ENCODE data around the gene ZMAT3. TPM values are rescaled to one million over a fixed set of nuclear protein-coding genes. Genes with fewer than 3 reads are reported as not detected.
"Not testable (repeated sequence)": the region's sequence is repeated elsewhere in the genome, so short reads cannot be mapped to it uniquely, and the experiment has no call there.

ZMAT3 gene
- total RNA-seq, 1 donor from 2014 or later: 48.0 TPM

DNA sequence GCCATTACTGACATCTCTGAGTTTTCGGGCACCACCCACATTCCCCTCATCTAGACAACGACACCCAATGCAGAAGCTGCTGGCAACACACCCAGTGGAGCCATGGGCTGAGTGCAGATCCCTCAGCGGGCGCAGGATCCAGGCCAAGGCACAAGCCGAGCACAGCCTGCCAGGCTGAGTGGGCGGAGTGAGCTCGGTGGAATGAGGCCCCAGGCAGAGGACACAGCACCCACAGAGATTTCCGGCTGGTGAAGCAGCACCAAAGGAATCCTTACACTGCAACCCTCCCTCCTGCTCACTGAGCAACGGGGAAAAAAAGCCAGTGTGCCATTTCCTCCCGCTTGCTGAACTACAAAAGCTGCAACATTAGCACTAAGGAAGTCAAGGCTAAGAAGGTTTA, 34.3 kb downstream of the ZMAT3 start:
- Mint-ChIP-seq H3K36me3 (peaks cover 45% of the 10 kb centered on the region), H3K4me3 (no peak overlapping the region)

DNA sequence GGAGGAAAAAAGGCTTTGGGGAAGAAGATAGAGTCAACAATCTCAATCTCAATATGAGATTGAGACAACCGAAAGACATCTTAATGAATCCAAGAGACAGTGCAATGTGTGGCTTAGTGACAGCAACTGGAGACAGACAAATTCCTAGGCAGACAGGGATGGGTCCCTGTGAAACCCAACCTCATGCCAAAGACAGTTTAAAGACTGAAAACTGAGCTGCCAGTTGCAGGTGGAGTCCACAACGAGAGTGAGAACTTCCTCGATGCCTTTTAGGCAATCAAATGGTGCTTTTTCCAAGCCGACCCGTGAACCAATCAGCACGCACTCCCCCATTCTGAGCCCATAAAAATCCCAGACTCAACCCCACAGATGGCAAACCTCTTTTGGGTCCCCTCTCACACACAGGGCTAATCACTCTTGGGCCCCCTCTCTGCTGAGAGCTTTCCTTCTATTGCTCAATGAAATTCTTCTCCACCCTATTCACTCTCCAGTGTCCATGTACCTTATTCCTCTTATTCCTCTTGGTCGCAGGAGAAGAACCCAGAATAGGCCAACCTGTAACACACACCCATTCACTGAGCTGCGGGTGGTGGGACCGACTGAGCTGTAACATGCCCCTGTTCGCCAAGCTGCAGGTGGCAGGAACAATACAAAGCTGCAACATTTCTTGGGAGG, 34.8 kb downstream of the ZMAT3 start:
- H3K4me3 Mint-ChIP-seq: no peak overlapping the region
- DNase-seq (ENCODE audit: low spot score in 2 of 2, unreplicated experiment in 2 of 2): no peak
- peaks cover 5% of the 10 kb centered on the region for H3K4me1 Mint-ChIP-seq
- peaks cover 42% of the 10 kb centered on the region for H3K36me3 Mint-ChIP-seq
- TF ChIP-seq, protein P1, sequence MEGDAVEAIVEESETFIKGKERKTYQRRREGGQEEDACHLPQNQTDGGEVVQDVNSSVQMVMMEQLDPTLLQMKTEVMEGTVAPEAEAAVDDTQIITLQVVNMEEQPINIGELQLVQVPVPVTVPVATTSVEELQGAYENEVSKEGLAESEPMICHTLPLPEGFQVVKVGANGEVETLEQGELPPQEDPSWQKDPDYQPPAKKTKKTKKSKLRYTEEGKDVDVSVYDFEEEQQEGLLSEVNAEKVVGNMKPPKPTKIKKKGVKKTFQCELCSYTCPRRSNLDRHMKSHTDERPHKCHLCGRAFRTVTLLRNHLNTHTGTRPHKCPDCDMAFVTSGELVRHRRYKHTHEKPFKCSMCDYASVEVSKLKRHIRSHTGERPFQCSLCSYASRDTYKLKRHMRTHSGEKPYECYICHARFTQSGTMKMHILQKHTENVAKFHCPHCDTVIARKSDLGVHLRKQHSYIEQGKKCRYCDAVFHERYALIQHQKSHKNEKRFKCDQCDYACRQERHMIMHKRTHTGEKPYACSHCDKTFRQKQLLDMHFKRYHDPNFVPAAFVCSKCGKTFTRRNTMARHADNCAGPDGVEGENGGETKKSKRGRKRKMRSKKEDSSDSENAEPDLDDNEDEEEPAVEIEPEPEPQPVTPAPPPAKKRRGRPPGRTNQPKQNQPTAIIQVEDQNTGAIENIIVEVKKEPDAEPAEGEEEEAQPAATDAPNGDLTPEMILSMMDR (IDR thresholded peaks at IDR 0.05; ENCODE audit: unreplicated experiment): no peak
- H3K9me3 Mint-ChIP-seq: peaks cover 20% of the 10 kb centered on the region
- no peak overlapping the region for H3K27ac Mint-ChIP-seq
- H3K27me3 Mint-ChIP-seq (ENCODE audit: low read depth): no peaks in the 10 kb centered on the region

More for the DNA sequence above, 34.3 kb downstream of the ZMAT3 start:
- Mint-ChIP-seq H3K4me1 (peaks cover 5% of the 10 kb centered on the region), H3K9me3 (peaks cover 20% of the 10 kb centered on the region), H3K27me3 (ENCODE audit: low read depth) (no peaks in the 10 kb centered on the region), H3K27ac (no peak overlapping the region)
- DNase-seq (ENCODE audit: low spot score in 2 of 2, unreplicated experiment in 2 of 2): no peak
- TF ChIP-seq, protein P1 (IDR thresholded peaks at IDR 0.05; ENCODE audit: unreplicated experiment): no peak

GRCh38 chr3:179036226-179036625, 35.4 kb downstream of the ZMAT3 start:
- TF ChIP-seq, protein P1 (IDR thresholded peaks at IDR 0.05; ENCODE audit: unreplicated experiment): no peak
- Mint-ChIP-seq H3K4me3 (no peak overlapping the region), H3K9me3 (peaks cover 14% of the 10 kb centered on the region), H3K27ac (no peak overlapping the region), H3K27me3 (ENCODE audit: low read depth) (no peaks in the 10 kb centered on the region), H3K4me1 (peaks cover 5% of the 10 kb centered on the region), H3K36me3 (peaks cover 39% of the 10 kb centered on the region)
- DNase-seq (ENCODE audit: low spot score in 2 of 2, unreplicated experiment in 2 of 2): no peak

GRCh38 chr3:179035232-179035631, 36.4 kb downstream of the ZMAT3 start:
- H3K4me3 Mint-ChIP-seq: no peak overlapping the region
- no peak for DNase-seq (ENCODE audit: low spot score in 2 of 2, unreplicated experiment in 2 of 2)
- TF ChIP-seq, protein P1 (IDR thresholded peaks at IDR 0.05; ENCODE audit: unreplicated experiment): no peak
- H3K27ac Mint-ChIP-seq: no peak overlapping the region
- H3K36me3 Mint-ChIP-seq: peaks cover 37% of the 10 kb centered on the region
- no peaks in the 10 kb centered on the region for H3K27me3 Mint-ChIP-seq (ENCODE audit: low read depth)
- H3K9me3 Mint-ChIP-seq: peaks cover 5% of the 10 kb centered on the region
- peaks cover 5% of the 10 kb centered on the region for H3K4me1 Mint-ChIP-seq

- not testable (repeated sequence) for H3K27ac Mint-ChIP-seq, H3K4me1 Mint-ChIP-seq
These were observed 38.3 kb downstream of the ZMAT3 start for GRCh38 chr3:179033304-179033657.

DNA sequence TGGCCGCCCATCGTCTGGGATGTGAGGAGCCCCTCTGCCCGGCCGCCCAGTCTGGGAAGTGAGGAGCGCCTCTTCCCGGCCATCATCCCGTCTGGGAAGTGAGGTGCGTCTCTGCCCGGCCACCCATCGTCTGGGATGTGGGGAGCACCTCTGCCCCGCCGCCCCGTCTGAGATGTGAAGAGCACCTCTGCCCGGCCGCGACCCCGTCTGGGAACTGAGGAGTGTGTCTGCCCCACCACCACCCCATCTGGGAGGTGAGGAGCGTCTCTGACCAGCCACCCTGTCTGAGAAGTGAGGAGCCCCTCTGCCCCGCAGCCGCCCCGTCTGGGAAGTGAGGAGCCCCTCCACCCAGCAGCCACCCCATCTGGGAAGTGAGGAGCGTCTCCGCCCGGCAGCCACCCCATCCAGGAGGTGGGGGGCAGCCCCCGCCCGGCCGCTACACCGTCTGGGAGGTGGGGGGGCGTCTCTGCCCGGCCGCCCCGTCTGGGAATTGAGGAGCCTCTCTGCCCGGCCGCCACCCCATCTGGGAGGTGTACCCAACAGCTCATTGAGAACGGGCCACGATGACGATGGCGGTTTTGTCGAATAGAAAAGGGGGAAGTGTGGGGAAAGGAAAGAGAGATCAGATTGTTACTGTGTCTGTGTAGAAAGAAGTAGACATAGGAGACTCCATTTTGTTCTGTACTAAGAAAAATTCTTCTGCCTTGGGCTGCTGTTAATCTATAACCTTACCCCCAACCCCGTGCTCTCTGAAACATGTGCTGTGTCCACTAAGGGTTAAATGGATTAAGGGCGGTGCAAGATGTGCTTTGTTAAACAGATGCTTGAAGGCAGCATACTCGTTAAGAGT, 38.9 kb downstream of the ZMAT3 start:
- not testable (repeated sequence) for DNase-seq (ENCODE audit: low spot score in 2 of 2, unreplicated experiment in 2 of 2); H3K27ac Mint-ChIP-seq; H3K9me3 Mint-ChIP-seq; H3K4me3 Mint-ChIP-seq; H3K27me3 Mint-ChIP-seq (ENCODE audit: low read depth)
- Mint-ChIP-seq H3K4me1 (peaks cover 13% of the 10 kb centered on the region), H3K36me3 (peaks cover 20% of the 10 kb centered on the region)

More at GRCh38 chr3:179033304-179033657, 38.3 kb downstream of the ZMAT3 start:
- not testable (repeated sequence) for H3K27me3 Mint-ChIP-seq (ENCODE audit: low read depth); H3K4me3 Mint-ChIP-seq; H3K9me3 Mint-ChIP-seq; DNase-seq (ENCODE audit: low spot score in 2 of 2, unreplicated experiment in 2 of 2)
- peaks cover 26% of the 10 kb centered on the region for H3K36me3 Mint-ChIP-seq

Measured in mesothelial cell of epicardium (in vitro differentiated cells).